Stimulated activated CD4-positive, alpha-beta T cell treated with anti-CD3 and anti-CD28 coated beads, Interleukin-1b, Interleukin-23, amount 100 ng/mL, for 1 hour (primary cell): Measurements from ENCODE around the gene EXOC1.
"Not testable (repeated sequence)": the region's sequence is repeated elsewhere in the genome, so short reads cannot be mapped to it uniquely, and the experiment has no call there.

Experiments used
- DNase-seq, 2 donors: peaks; one replicate each; pipeline ENCODE4 v3.0.0-alpha.2; 2020; ENCODE audit warnings: low read depth in 2 of 2

EXOC1 gene

GRCh38 chr4:55853484-55854046, at the start of gene EXOC1:
EXOC1 (plus strand) TSS chr4:55853648; CDS start chr4:55858324, 4,676 bp downstream.
- DNase-seq = peak; percentile 83 to 98

GRCh38 chr4:55807556-55807955, 45.9 kb upstream of the EXOC1 start:
- DNase-seq = no peak

GRCh38 chr4:55808186-55808585, 45.3 kb upstream of the EXOC1 start:
- DNase-seq = no peak

GRCh38 chr4:55808632-55809031, 44.8 kb upstream of the EXOC1 start:
- DNase-seq = no peak

GRCh38 chr4:55817691-55818090, 35.8 kb upstream of the EXOC1 start:
- DNase-seq = no peak

GRCh38 chr4:55819634-55820033, 33.8 kb upstream of the EXOC1 start, which contains the start of gene EXOC1L:
EXOC1L (plus strand) TSS chr4:55819790; CDS start chr4:55820027, 237 bp downstream.
- DNase-seq = no peak

- no peak for DNase-seq
Measured at GRCh38 chr4:55820279-55820678, 33.2 kb upstream of the EXOC1 start.

- no peak for DNase-seq
Measured at GRCh38 chr4:55822329-55822728, 31.1 kb upstream of the EXOC1 start.

GRCh38 chr4:55824865-55825264, 28.6 kb upstream of the EXOC1 start:
- no peak for DNase-seq

GRCh38 chr4:55826986-55827385, 26.5 kb upstream of the EXOC1 start:
- DNase-seq = no peak

- DNase-seq = no peak
Measured at GRCh38 chr4:55827582-55827981, 25.9 kb upstream of the EXOC1 start.

GRCh38 chr4:55830048-55830447, 23.4 kb upstream of the EXOC1 start:
- no peak for DNase-seq

GRCh38 chr4:55830716-55831115, 22.7 kb upstream of the EXOC1 start:
- no peak for DNase-seq

GRCh38 chr4:55834086-55834795, 19.2 kb upstream of the EXOC1 start:
- no peak for DNase-seq

GRCh38 chr4:55837903-55838302, 15.5 kb upstream of the EXOC1 start:
- DNase-seq = no peak

GRCh38 chr4:55838356-55838755, 15.1 kb upstream of the EXOC1 start:
- no peak for DNase-seq

- no peak for DNase-seq
Measured at GRCh38 chr4:55838952-55839351, 14.5 kb upstream of the EXOC1 start.

GRCh38 chr4:55840956-55841355, 12.5 kb upstream of the EXOC1 start:
- no peak for DNase-seq

GRCh38 chr4:55841373-55842239, 11.8 kb upstream of the EXOC1 start:
- DNase-seq = not testable (repeated sequence)

- not testable (repeated sequence) for DNase-seq
Measured at GRCh38 chr4:55842312-55842711, 11.1 kb upstream of the EXOC1 start.

- no peak for DNase-seq
Measured at GRCh38 chr4:55849724-55850123, 3.7 kb upstream of the EXOC1 start.

- no peak for DNase-seq
Measured at GRCh38 chr4:55851885-55852284, 1.6 kb upstream of the EXOC1 start.

GRCh38 chr4:55854129-55854528, 681 bp downstream of the EXOC1 start:
- DNase-seq = no peak
